IMR-90 (cell line): Measurements from ENCODE around the gene NXN. TPM values are rescaled to one million over a fixed set of nuclear protein-coding genes. Genes with fewer than 3 reads are reported as not detected.

Experiments used
- ATAC-seq: fragments of 200-7000 bp; cut with Tn5 transposase; 2 replicates; pipeline ENCODE4 v1.9.1; 2020; ENCODE audit warnings: low read depth, mild to moderate bottlenecking, moderate library complexity
- BruUV-seq: library from RNA; stranded (reverse); fragments of 400-500 nt; replicated peaks from 2 replicates; lab custom pipeline; 2021; lab: Mats Ljungman, UMichigan
- CTCF ChIA-PET: fragments of 300-600 bp; formaldehyde crosslinking; extraction: SDS; loops from one replicate; lab custom pipeline; 2021; ENCODE audit warnings: antibody characterized with exemption; lab: Yijun Ruan, JAX
- POLR2A ChIA-PET: fragments of 300-600 bp; sonication (Branson Sonifier 250); formaldehyde crosslinking; loops from one replicate; lab custom pipeline; 2022; ENCODE audit warnings: antibody characterized with exemption; ENCODE audit not compliant: unreplicated experiment; lab: Charles Lee
- DNase-seq: peaks from one replicate; pipeline ENCODE4 v3.0.0; 2013
- H2AFZ ChIP-seq: replicated peaks from 2 replicates; pipeline ENCODE3; 2013; ENCODE audit warnings: low read length, mild to moderate bottlenecking; ENCODE audit not compliant: poor library complexity
- H2AK5ac ChIP-seq: 2 replicates; pipeline ENCODE4 v1.6.1; 2013; ENCODE audit warnings: low read depth, low read length, inconsistent platforms
- H2AK9ac ChIP-seq: replicated peaks from 2 replicates; pipeline ENCODE3; 2013; ENCODE audit warnings: mild to moderate bottlenecking, low read depth, low read length, moderate library complexity; ENCODE audit not compliant: poor library complexity
- H2BK120ac ChIP-seq: 2 replicates; pipeline ENCODE4 v1.6.1; 2013; ENCODE audit warnings: low read depth, low read length, inconsistent platforms
- H2BK15ac ChIP-seq: 3 replicates; pipeline ENCODE4 v1.6.1; 2013; ENCODE audit warnings: low read depth, low read length, inconsistent platforms
- H2BK20ac ChIP-seq: 2 replicates; pipeline ENCODE4 v1.6.1; 2013; ENCODE audit warnings: low read depth, mild to moderate bottlenecking, inconsistent platforms, low read length, moderate library complexity
- H2BK5ac ChIP-seq: 2 replicates; pipeline ENCODE4 v1.6.1; 2013; ENCODE audit warnings: mild to moderate bottlenecking, low read depth, low read length, inconsistent platforms; ENCODE audit not compliant: poor library complexity, severe bottlenecking
- H3K14ac ChIP-seq: replicated peaks from 2 replicates; pipeline ENCODE4 v1.6.1; 2013; ENCODE audit warnings: low read depth, low read length, inconsistent platforms
- H3K18ac ChIP-seq: 2 replicates; pipeline ENCODE4 v1.6.1; 2013; ENCODE audit warnings: low read depth, low read length, control low read depth
- H3K23ac ChIP-seq: 2 replicates; pipeline ENCODE4 v1.6.1; 2013; ENCODE audit warnings: low read depth, low read length, inconsistent platforms
- H3K27ac ChIP-seq: 2 replicates; pipeline ENCODE4 v1.5.1; 2013; ENCODE audit warnings: mild to moderate bottlenecking, control low read depth, low read length; ENCODE audit not compliant: insufficient read depth
- H3K27me3 ChIP-seq: 2 replicates; pipeline ENCODE4 v1.6.1; 2013; ENCODE audit warnings: low read length; ENCODE audit not compliant: control insufficient read depth, insufficient read depth
- H3K36me3 ChIP-seq: 2 replicates; pipeline ENCODE4 v1.6.1; 2013; ENCODE audit warnings: low read length, mixed read lengths; ENCODE audit not compliant: control insufficient read depth, insufficient read depth
- H3K4ac ChIP-seq: 2 replicates; pipeline ENCODE4 v1.6.1; 2013; ENCODE audit warnings: low read depth, low read length, inconsistent platforms
- H3K4me1 ChIP-seq: 2 replicates; pipeline ENCODE4 v1.6.1; 2013; ENCODE audit warnings: low read length, mixed read lengths; ENCODE audit not compliant: control insufficient read depth, insufficient read depth
- H3K4me2 ChIP-seq: 2 replicates; pipeline ENCODE4 v1.6.1; 2013; ENCODE audit warnings: low read depth, mild to moderate bottlenecking, control low read depth, low read length, moderate library complexity
- H3K4me3 ChIP-seq: 2 replicates; pipeline ENCODE4 v1.5.1; 2013; ENCODE audit warnings: low read depth, mild to moderate bottlenecking, control low read depth, low read length, moderate library complexity; ENCODE audit not compliant: insufficient read depth
- H3K56ac ChIP-seq: 2 replicates; pipeline ENCODE4 v1.6.1; 2013; ENCODE audit warnings: low read length, inconsistent platforms; ENCODE audit not compliant: insufficient read depth; ENCODE audit errors: extremely low read depth
- H3K79me1 ChIP-seq, 2 experiments: 2 replicates each; pipeline ENCODE4 v1.6.1; 2013; ENCODE audit warnings: low read length in 2 of 2, inconsistent platforms in 1 of 2, low read depth in 1 of 2
- H3K9ac ChIP-seq: 2 replicates; pipeline ENCODE4 v1.6.1; 2013; ENCODE audit warnings: low read depth, low read length, control low read depth
- H3K9me1 ChIP-seq: 2 replicates; pipeline ENCODE4 v1.6.1; 2013; ENCODE audit warnings: low read length, inconsistent platforms; ENCODE audit not compliant: insufficient read depth
- H3K9me3 ChIP-seq: 2 replicates; pipeline ENCODE4 v1.6.1; 2013; ENCODE audit warnings: low read length; ENCODE audit not compliant: control insufficient read depth, insufficient read depth
- H4K20me1 ChIP-seq: 2 replicates; pipeline ENCODE4 v1.6.1; 2013; ENCODE audit warnings: low read length, inconsistent platforms; ENCODE audit not compliant: insufficient read depth
- H4K5ac ChIP-seq: 2 replicates; pipeline ENCODE4 v1.6.1; 2013; ENCODE audit warnings: mild to moderate bottlenecking, low read depth, low read length, control low read depth
- H4K8ac ChIP-seq, 2 experiments: 2 replicates each; pipeline ENCODE4 v1.6.1; 2013; ENCODE audit warnings: low read depth in 2 of 2, low read length in 2 of 2, control low read depth in 1 of 2, inconsistent platforms in 1 of 2
- H4K91ac ChIP-seq: 2 replicates; pipeline ENCODE4 v1.6.1; 2013; ENCODE audit warnings: low read depth, low read length, inconsistent platforms; ENCODE audit not compliant: insufficient read depth
- BHLHE40 ChIP-seq: fragments of 150-350 bp; IDR thresholded peaks from 2 replicates; pipeline ENCODE4 v1.6.1; 2016; ENCODE audit warnings: mild to moderate bottlenecking, low read depth, low read length
- CEBPB ChIP-seq: IDR thresholded peaks from 2 replicates; pipeline ENCODE4 v1.6.1; 2012; ENCODE audit warnings: low read depth, low read length, improper control_type of control experiment
- CHD1 ChIP-seq: IDR thresholded peaks from 2 replicates; pipeline ENCODE4 v1.6.1; 2012; ENCODE audit warnings: low read depth, low read length, improper control_type of control experiment
- FOS ChIP-seq: fragments of 150-350 bp; IDR thresholded peaks from 2 replicates; pipeline ENCODE4 v1.6.1; 2016; ENCODE audit warnings: low read depth, low read length
- MAFK ChIP-seq: IDR thresholded peaks from 2 replicates; pipeline ENCODE4 v1.6.1; 2012; ENCODE audit warnings: low read depth, low read length, improper control_type of control experiment
- MAZ ChIP-seq: IDR thresholded peaks from 2 replicates; pipeline ENCODE4 v1.6.1; 2012; ENCODE audit warnings: low read depth, mild to moderate bottlenecking, low read length, improper control_type of control experiment, moderate library complexity, borderline replicate concordance
- MXI1 ChIP-seq: IDR thresholded peaks from 2 replicates; pipeline ENCODE4 v1.6.1; 2012; ENCODE audit warnings: low read depth, mild to moderate bottlenecking, low read length, moderate library complexity, borderline replicate concordance
- NFE2L2 ChIP-seq: fragments of 150-350 bp; IDR thresholded peaks from 2 replicates; pipeline ENCODE4 v1.6.1; 2016; ENCODE audit warnings: low read depth, mild to moderate bottlenecking, low read length
- RAD21 ChIP-seq: IDR thresholded peaks from 2 replicates; pipeline ENCODE4 v1.6.1; 2012; ENCODE audit warnings: low read length, improper control_type of control experiment
- RCOR1 ChIP-seq: IDR thresholded peaks from 2 replicates; pipeline ENCODE4 v1.6.1; 2012; ENCODE audit warnings: mild to moderate bottlenecking, low read length, improper control_type of control experiment; ENCODE audit not compliant: insufficient replicate concordance
- RFX5 ChIP-seq: IDR thresholded peaks from 2 replicates; pipeline ENCODE4 v1.8.0; 2012; ENCODE audit warnings: low read depth, mild to moderate bottlenecking, low read length, moderate library complexity
- SMC3 ChIP-seq: fragments of 150-350 bp; IDR thresholded peaks from 2 replicates; pipeline ENCODE4 v1.6.1; 2016; ENCODE audit warnings: low read depth, mild to moderate bottlenecking, antibody characterized with exemption, low read length, moderate library complexity
- WGBS, 2 experiments: methylation state at CpG; one replicate each; pipeline versions ENCODE4 v1.1.5 to v1.1.7; 2013; ENCODE audit warnings: missing lambda C conversion rate in 2 of 2; ENCODE audit not compliant: insufficient read length in 1 of 2; ENCODE audit errors: extremely low coverage in 2 of 2; 5-methylcytosine and 5-hydroxymethylcytosine counted together
- dilution Hi-C: fragments of 300-500 bp; cut with HindIII; formaldehyde crosslinking; loops from one replicate; pipeline ENCODE4 v1.14.3; 2018; ENCODE audit warnings: low sequenced_read_pairs; ENCODE audit not compliant: unreplicated experiment
- in situ Hi-C: fragments of 300-500 bp; cut with MboI; formaldehyde crosslinking; loops from 3 replicates; pipeline ENCODE4 v1.14.3; 2019; ENCODE audit warnings: low sequenced_read_pairs, inconsistent platforms, mixed read lengths
- intact Hi-C: fragments of 100-400 bp; cut with micrococcal nuclease; formaldehyde crosslinking; loops from 2 replicates; pipeline ENCODE4 v1.10.0; 2022
- polyA plus RNA-seq, 3 experiments: library from polyadenylated mRNA; depleted of rRNA; stranded (reverse); fragments of >200 nt; gene quantifications; 2 replicates each; pipeline ENCODE4 v1.2.3, GENCODE V29; 2012; ENCODE audit warnings: low replicate concordance in 1 of 3
- total RNA-seq: library from RNA; depleted of rRNA; stranded (reverse); fragments of >200 nt; gene quantifications from 2 replicates; pipeline ENCODE4 v1.2.3, GENCODE V29; 2012
- TF ChIP-seq, protein P1 (sequence below): conservative IDR thresholded peaks from 2 replicates; pipeline ENCODE4 v1.5.1; 2012; ENCODE audit warnings: mild to moderate bottlenecking, low read depth, low read length, improper control_type of control experiment
- TF ChIP-seq, protein P2 (sequence below): fragments of 150-350 bp; IDR thresholded peaks from 2 replicates; pipeline ENCODE4 v1.6.1; 2017; ENCODE audit warnings: mild to moderate bottlenecking, antibody characterized with exemption, low read length, low read depth

Gene NXN
- total and polyA plus RNA-seq, 2 of the 4 experiments (the other 2 are of a cell fraction), result 52.5 to 116 TPM

DNA sequence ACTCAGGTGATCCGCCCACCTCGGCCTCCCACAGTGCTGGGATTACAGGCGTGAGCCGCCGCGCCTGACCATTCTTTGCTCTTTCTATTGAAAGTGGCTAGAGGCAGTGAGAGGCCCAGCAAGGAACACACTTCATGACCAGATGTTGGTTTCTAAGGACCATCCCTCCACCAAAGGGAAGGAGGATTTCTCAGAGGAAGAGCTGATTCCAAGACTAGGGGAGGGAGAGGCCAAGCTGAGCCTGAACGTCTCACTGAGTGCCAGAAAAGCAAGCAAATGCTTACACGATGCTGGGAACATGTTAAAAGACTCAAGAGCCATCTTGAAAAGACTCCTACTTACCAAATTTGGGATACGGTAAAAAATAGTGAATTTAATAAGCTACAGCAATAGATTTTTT, 118.2 kb downstream of the NXN start:
- Histone ChIP-seq H2BK120ac (no peak overlapping the region), H3K9ac (no peak overlapping the region), H3K4ac (no peak overlapping the region), H2AFZ (no peak overlapping the region), H2BK20ac (no peak overlapping the region), H3K56ac (no peak overlapping the region), H3K4me1 (peaks cover 9% of the 10 kb centered on the region), H3K79me1 (peaks cover 29 to 46% of the 10 kb centered on the region in 2 experiments), H2BK5ac (no peak overlapping the region), H3K14ac (no peak overlapping the region), H2BK15ac (no peak overlapping the region), H3K4me3 (no peak overlapping the region), H3K27me3 (no peaks in the 10 kb centered on the region), H4K91ac (no peak overlapping the region), H3K4me2 (no peak overlapping the region), H3K36me3 (peaks cover 15% of the 10 kb centered on the region), H2AK9ac (no peak overlapping the region), H3K9me1 (peaks cover 12% of the 10 kb centered on the region; the same call in 1 of the 2 replicates), H4K5ac (no peak overlapping the region), H4K20me1 (peaks cover 53% of the 10 kb centered on the region), H4K8ac (no peak overlapping the region), H2AK5ac (no peak overlapping the region), H3K23ac (no peak overlapping the region), H3K18ac (no peak overlapping the region), H3K27ac (no peak overlapping the region), H3K9me3 (no peaks in the 10 kb centered on the region)
- in situ Hi-C loops, result no loop called here
- no TSS peak for BruUV-seq
- POLR2A ChIA-PET, result no interaction called here
- intact Hi-C loops, result no loop called here
- dilution Hi-C loops, result no loop called here
- TF ChIP-seq MAZ (no peak), BHLHE40 (no peak), CEBPB (no peak), RCOR1 (no peak), RFX5 (no peak), RAD21 (no peak), MAFK (no peak), NFE2L2 (no peak), CHD1 (no peak), FOS (no peak), MXI1 (no peak), SMC3 (no peak)
- TF ChIP-seq, protein P1, sequence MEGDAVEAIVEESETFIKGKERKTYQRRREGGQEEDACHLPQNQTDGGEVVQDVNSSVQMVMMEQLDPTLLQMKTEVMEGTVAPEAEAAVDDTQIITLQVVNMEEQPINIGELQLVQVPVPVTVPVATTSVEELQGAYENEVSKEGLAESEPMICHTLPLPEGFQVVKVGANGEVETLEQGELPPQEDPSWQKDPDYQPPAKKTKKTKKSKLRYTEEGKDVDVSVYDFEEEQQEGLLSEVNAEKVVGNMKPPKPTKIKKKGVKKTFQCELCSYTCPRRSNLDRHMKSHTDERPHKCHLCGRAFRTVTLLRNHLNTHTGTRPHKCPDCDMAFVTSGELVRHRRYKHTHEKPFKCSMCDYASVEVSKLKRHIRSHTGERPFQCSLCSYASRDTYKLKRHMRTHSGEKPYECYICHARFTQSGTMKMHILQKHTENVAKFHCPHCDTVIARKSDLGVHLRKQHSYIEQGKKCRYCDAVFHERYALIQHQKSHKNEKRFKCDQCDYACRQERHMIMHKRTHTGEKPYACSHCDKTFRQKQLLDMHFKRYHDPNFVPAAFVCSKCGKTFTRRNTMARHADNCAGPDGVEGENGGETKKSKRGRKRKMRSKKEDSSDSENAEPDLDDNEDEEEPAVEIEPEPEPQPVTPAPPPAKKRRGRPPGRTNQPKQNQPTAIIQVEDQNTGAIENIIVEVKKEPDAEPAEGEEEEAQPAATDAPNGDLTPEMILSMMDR, result no peak
- TF ChIP-seq, protein P2, sequence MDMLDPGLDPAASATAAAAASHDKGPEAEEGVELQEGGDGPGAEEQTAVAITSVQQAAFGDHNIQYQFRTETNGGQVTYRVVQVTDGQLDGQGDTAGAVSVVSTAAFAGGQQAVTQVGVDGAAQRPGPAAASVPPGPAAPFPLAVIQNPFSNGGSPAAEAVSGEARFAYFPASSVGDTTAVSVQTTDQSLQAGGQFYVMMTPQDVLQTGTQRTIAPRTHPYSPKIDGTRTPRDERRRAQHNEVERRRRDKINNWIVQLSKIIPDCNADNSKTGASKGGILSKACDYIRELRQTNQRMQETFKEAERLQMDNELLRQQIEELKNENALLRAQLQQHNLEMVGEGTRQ, result no peak
- no peak for ATAC-seq
- no CpG with 5 or more reads among the region's 9 CpGs for WGBS, 2 experiments
- DNase-seq, result no peak
- CTCF ChIA-PET, result no interaction called here
